SH-SY5Y (cell line): ENCODE measurements around the gene PPP1R1C.

ENCODE experiments used
- GATA2 ChIP-seq: IDR thresholded peaks from 2 replicates; pipeline ENCODE4 v1.6.1; 2011; ENCODE audit warnings: mild to moderate bottlenecking, low read depth, low read length
- GATA3 ChIP-seq: IDR thresholded peaks from 2 replicates; pipeline ENCODE4 v1.6.1; 2011; ENCODE audit warnings: low read depth, mild to moderate bottlenecking, low read length, moderate library complexity

GRCh38 chr2:182090486-182090885 lies 104.8 kb downstream of the PPP1R1C start:
- no peak for TF ChIP-seq GATA2
- no peak for TF ChIP-seq GATA3
